Nasal cavity respiratory epithelium epithelial cell of viscerocranial mucosa (primary cell): Measurements from ENCODE around the gene TLK1. TPM values are rescaled to one million over a fixed set of nuclear protein-coding genes. Genes with fewer than 3 reads are reported as not detected.

ENCODE experiments used
- total RNA-seq: library from RNA; depleted of rRNA; stranded (reverse); fragments of >200 nt; gene quantifications from 2 replicates; pipeline ENCODE4 v1.2.3, GENCODE V29; 2014

TLK1 gene
- 17.4 and 40.3 TPM in 2 replicates for total RNA-seq

DNA sequence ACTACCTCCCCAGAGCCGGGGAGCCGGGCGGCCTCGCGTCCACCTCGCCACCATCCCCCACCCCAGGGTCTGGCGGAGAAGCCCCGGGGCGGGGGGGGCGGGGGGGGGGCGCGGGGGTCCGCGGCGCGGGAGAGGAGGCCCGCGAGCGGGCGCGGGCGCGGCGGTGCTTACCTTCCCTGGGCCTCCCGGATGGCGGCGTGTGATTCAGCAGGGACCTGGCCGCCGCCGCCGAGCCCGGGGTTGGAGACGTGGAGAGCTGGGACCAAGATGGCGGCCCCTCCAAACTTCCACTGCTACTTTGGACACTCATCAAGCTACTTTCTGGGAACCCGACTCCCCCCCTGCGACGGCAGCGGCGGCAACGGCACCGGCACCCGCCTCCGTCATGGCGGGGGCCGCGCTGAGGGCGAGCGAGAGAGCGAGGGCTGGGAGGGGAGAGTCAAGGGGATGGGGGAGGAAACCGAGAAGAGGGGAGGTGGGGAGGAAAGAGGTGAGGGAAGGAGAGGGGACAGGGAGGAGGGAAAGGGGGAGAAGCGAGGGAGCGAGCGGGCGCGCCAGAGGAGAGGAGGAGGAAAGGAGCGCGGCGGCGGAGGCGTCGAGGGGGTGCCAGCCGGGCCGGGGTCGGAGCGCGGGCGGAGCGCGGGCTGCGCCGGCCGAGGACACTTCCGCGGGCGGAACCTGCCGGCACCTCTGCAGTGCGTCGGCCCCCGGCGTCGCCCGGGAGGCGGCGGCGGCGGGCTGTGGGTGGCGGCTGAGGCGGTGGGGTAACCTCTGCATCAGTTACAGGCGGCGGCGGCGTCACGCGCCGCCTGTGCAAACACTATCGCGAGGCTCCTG is at the start of gene TLK1:
Gene TLK1, minus strand, starts transcription at position 775 of the 837 bp plus-strand sequence. Its CDS starts 465 bp downstream, at position 310.

Other genes with a start within 250 kb of the TLK1 start
- 29.7 and 45.8 TPM in 2 replicates for gene GORASP2, start 231.6 kb downstream of the TLK1 start, total RNA-seq